Ovary (tissue), 3 donors: ENCODE results near the gene RGS1.

Source experiments
- CTCF ChIP-seq, 3 donors: fragments of 450-650 bp in 2 of 3; fragments of 200-600 bp in 1 of 3; IDR thresholded peaks; one replicate each; pipeline versions ENCODE4 v1.5.1 to v1.8.0; 2016 to 2022; ENCODE audit warnings: antibody characterized with exemption in 3 of 3, mild to moderate bottlenecking in 1 of 3
- POLR2A ChIP-seq: fragments of 450-650 bp; IDR thresholded peaks from one replicate; pipeline ENCODE4 v1.6.1; 2017; ENCODE audit warnings: antibody characterized with exemption, mild to moderate bottlenecking, moderate library complexity
- donor health status: DM: no; HTN: no; CAD: no.

- TF ChIP-seq POLR2A (no peak), CTCF (IDR thresholded peaks at IDR 0.05) (no peak)
Observed at GRCh38 chr1:192615055-192615454, 39.5 kb downstream of the RGS1 start.
